ENCODE results near the gene ZDHHC14. TPM values are rescaled to one million over a fixed set of nuclear protein-coding genes. Genes with fewer than 3 reads are reported as not detected.
"Not testable (repeated sequence)": the region's sequence is repeated elsewhere in the genome, so short reads cannot be mapped to it uniquely, and the experiment has no call there.

ZDHHC14 gene
- total RNA-seq, 1 experiment from 2014 or later = 3.2 TPM

GRCh38 chr6:157569543-157569942 is 188.6 kb downstream of the ZDHHC14 start:
- no peak for DNase-seq (ENCODE audit: low spot score)

- DNase-seq (ENCODE audit: low spot score) = no peak
Measured at GRCh38 chr6:157570104-157570503, 189.1 kb downstream of the ZDHHC14 start.

- no peak for DNase-seq (ENCODE audit: low spot score)
Measured at GRCh38 chr6:157570752-157571151, 189.8 kb downstream of the ZDHHC14 start.

- no peak for DNase-seq (ENCODE audit: low spot score)
Measured at GRCh38 chr6:157571269-157571668, 190.3 kb downstream of the ZDHHC14 start.

GRCh38 chr6:157571950-157572349 is 191.0 kb downstream of the ZDHHC14 start:
- no peak for DNase-seq (ENCODE audit: low spot score)

GRCh38 chr6:157574851-157575424 is 193.9 kb downstream of the ZDHHC14 start:
- no peak for DNase-seq (ENCODE audit: low spot score)

- DNase-seq (ENCODE audit: low spot score) = no peak
Measured at GRCh38 chr6:157575436-157576145, 194.6 kb downstream of the ZDHHC14 start.

GRCh38 chr6:157576991-157577390 is 196.0 kb downstream of the ZDHHC14 start:
- not testable (repeated sequence) for DNase-seq (ENCODE audit: low spot score)

- not testable (repeated sequence) for DNase-seq (ENCODE audit: low spot score)
Measured at GRCh38 chr6:157578527-157578926, 197.5 kb downstream of the ZDHHC14 start.

GRCh38 chr6:157579467-157580031 is 198.6 kb downstream of the ZDHHC14 start:
- DNase-seq (ENCODE audit: low spot score) = peak; percentile 21

GRCh38 chr6:157584036-157584435 is 203.0 kb downstream of the ZDHHC14 start:
- no peak for DNase-seq (ENCODE audit: low spot score)

- no peak for DNase-seq (ENCODE audit: low spot score)
Measured at GRCh38 chr6:157585274-157586087, 204.5 kb downstream of the ZDHHC14 start.

- DNase-seq (ENCODE audit: low spot score) = no peak
Measured at GRCh38 chr6:157586088-157586414, 205.1 kb downstream of the ZDHHC14 start.

- no peak for DNase-seq (ENCODE audit: low spot score)
Measured at GRCh38 chr6:157586476-157587126, 205.6 kb downstream of the ZDHHC14 start.

- no peak for DNase-seq (ENCODE audit: low spot score)
Measured at GRCh38 chr6:157587127-157587926, 206.3 kb downstream of the ZDHHC14 start.

GRCh38 chr6:157590654-157591053 is 209.7 kb downstream of the ZDHHC14 start:
- DNase-seq (ENCODE audit: low spot score) = not testable (repeated sequence)

GRCh38 chr6:157592541-157592940 is 211.6 kb downstream of the ZDHHC14 start:
- DNase-seq (ENCODE audit: low spot score) = no peak

- no peak for DNase-seq (ENCODE audit: low spot score)
Measured at GRCh38 chr6:157592980-157593379, 212.0 kb downstream of the ZDHHC14 start.

- no peak for DNase-seq (ENCODE audit: low spot score)
Measured at GRCh38 chr6:157593596-157593995, 212.6 kb downstream of the ZDHHC14 start.

- no peak for DNase-seq (ENCODE audit: low spot score)
Measured at GRCh38 chr6:157594292-157594691, 213.3 kb downstream of the ZDHHC14 start.

- DNase-seq (ENCODE audit: low spot score) = no peak
Measured at GRCh38 chr6:157595768-157596167, 214.8 kb downstream of the ZDHHC14 start.
